CD4-positive, alpha-beta T cell treated with Interleukin-4 for 4 hours (primary cell): Measurements from ENCODE around the gene GBP1.

Experiments used
- DNase-seq: peaks from one replicate; pipeline ENCODE4 v3.0.0-alpha.2; 2020

GBP1 gene

GRCh38 chr1:89005286-89006151 lies 59.5 kb downstream of the GBP1 start:
- no peak for DNase-seq
